A549 (cell line): ENCODE data around the gene ITGA1. TPM values are rescaled to one million over a fixed set of nuclear protein-coding genes. Genes with fewer than 3 reads are reported as not detected.
A peak's percentile ranks its signal among the peaks of the same experiment; 100 is the strongest.

Source experiments
- ATAC-seq, 2 experiments: fragments of 200-7000 bp in 1 of 2; fragments of >200 bp in 1 of 2; cut with Nextera tagmentation in 1 of 2; cut with Tn5 transposase in 1 of 2; 3 replicates each; pipeline versions ENCODE4 v1.8.0 to v1.9.1; 2018 to 2020; ENCODE audit warnings: mild to moderate bottlenecking in 1 of 2, moderate library complexity in 1 of 2
- CTCF ChIA-PET: fragments of 300-600 bp; sonication (Branson Sonifier 250); formaldehyde crosslinking; extraction: SDS; loops from one replicate; lab custom pipeline; 2021; ENCODE audit warnings: antibody characterized with exemption, inconsistent platforms; lab: Yijun Ruan, JAX
- POLR2A ChIA-PET: fragments of 350-600 bp; formaldehyde crosslinking; extraction: SDS; loops from one replicate; lab custom pipeline; 2021; ENCODE audit warnings: antibody characterized with exemption, inconsistent platforms; lab: Yijun Ruan, JAX
- DNase-seq, 2 experiments: peaks; one replicate each; pipeline versions ENCODE4 v3.0.0 to v3.0.0-alpha.2; 2011 to 2016; ENCODE audit warnings: low read depth in 1 of 2, low spot score in 1 of 2
- FAIRE-seq: peaks from 2 replicates; lab custom pipeline; 2011; peaks lifted over from hg19 to GRCh38; lab: Jason Lieb, UNC
- H3K27ac ChIP-seq, 2 experiments: fragments of >200 bp; sonication (Bioruptor Twin); formaldehyde crosslinking; 3 replicates each; pipeline ENCODE4 v1.5.1; 2016 to 2017
- H3K4me1 ChIP-seq: fragments of >200 bp; sonication (Bioruptor Twin); formaldehyde crosslinking; 3 replicates; pipeline ENCODE4 v1.6.1; 2016
- H3K4me2 ChIP-seq: fragments of >200 bp; sonication (Bioruptor Twin); formaldehyde crosslinking; 3 replicates; pipeline ENCODE4 v1.6.1; 2016
- H3K4me3 ChIP-seq: fragments of >200 bp; sonication (Bioruptor Twin); formaldehyde crosslinking; 3 replicates; pipeline ENCODE4 v1.5.1; 2016
- H3K9me3 ChIP-seq: fragments of >200 bp; sonication (Bioruptor Twin); formaldehyde crosslinking; 3 replicates; pipeline ENCODE4 v1.6.1; 2016
- CEBPB ChIP-seq, 2 experiments: fragments of >200 bp in 1 of 2; sonication (Bioruptor Twin) in 1 of 2; formaldehyde crosslinking in 1 of 2; IDR thresholded peaks; 2 replicates each; pipeline ENCODE4 v1.6.1; 2012 to 2016
- FOSL2 ChIP-seq, 2 experiments: fragments of 450-650 bp in 1 of 2; fragments of >200 bp in 1 of 2; sonication (Bioruptor Twin) in 1 of 2; formaldehyde crosslinking; IDR thresholded peaks; 2 replicates each; pipeline versions ENCODE4 v1.5.0 to v1.6.1; 2016 to 2020; ENCODE audit warnings: mild to moderate bottlenecking in 1 of 2, moderate library complexity in 1 of 2
- FOXS1 ChIP-seq: fragments of 250-450 bp; sonication (Bioruptor Pico); IDR thresholded peaks from 2 replicates; pipeline ENCODE4 v1.5.0; 2020; ENCODE audit warnings: mild to moderate bottlenecking, moderate library complexity
- HEYL ChIP-seq: fragments of 250-450 bp; sonication (Bioruptor Pico); IDR thresholded peaks from 2 replicates; pipeline ENCODE4 v1.8.0; 2021; ENCODE audit warnings: mild to moderate bottlenecking, moderate library complexity
- HOXA7 ChIP-seq: fragments of 250-450 bp; sonication (Bioruptor Pico); IDR thresholded peaks from 2 replicates; pipeline ENCODE4 v1.5.0; 2020; ENCODE audit warnings: mild to moderate bottlenecking, moderate library complexity
- HOXB13 ChIP-seq: fragments of 250-450 bp; sonication (Bioruptor Pico); IDR thresholded peaks from 2 replicates; pipeline ENCODE4 v1.5.0; 2020; ENCODE audit warnings: low read depth, mild to moderate bottlenecking, moderate library complexity
- HOXB5 ChIP-seq: fragments of 250-450 bp; sonication (Bioruptor Pico); IDR thresholded peaks from 2 replicates; pipeline ENCODE4 v1.5.0; 2020; ENCODE audit warnings: mild to moderate bottlenecking, moderate library complexity
- JUN ChIP-seq, 2 experiments: fragments of >200 bp; sonication (Bioruptor Twin); formaldehyde crosslinking; IDR thresholded peaks; 2 replicates in 1 of 2; 3 replicates in 1 of 2; pipeline ENCODE4 v1.6.1; 2016 to 2017
- KDM1A ChIP-seq: fragments of 200-600 bp; sonication (generic); IDR thresholded peaks from 2 replicates; pipeline ENCODE4 v1.6.1; 2016; ENCODE audit warnings: low read depth, mild to moderate bottlenecking
- MYC ChIP-seq: IDR thresholded peaks from 2 replicates; pipeline ENCODE4 v1.6.1; 2012; ENCODE audit warnings: mild to moderate bottlenecking, inconsistent platforms, low read length, improper control_type of control experiment, borderline replicate concordance
- NFE2L2 ChIP-seq: fragments of 150-350 bp; conservative IDR thresholded peaks from 2 replicates; pipeline ENCODE4 v1.6.1; 2014; ENCODE audit warnings: low read length
- NR3C1 ChIP-seq: fragments of >200 bp; sonication (Bioruptor Twin); formaldehyde crosslinking; IDR thresholded peaks from 3 replicates; pipeline ENCODE4 v1.6.1; 2017
- PHF8 ChIP-seq: fragments of 200-600 bp; sonication (generic); IDR thresholded peaks from 2 replicates; pipeline ENCODE4 v1.6.1; 2016; ENCODE audit warnings: low read depth, mild to moderate bottlenecking, antibody characterized with exemption, moderate library complexity, borderline replicate concordance
- POLR2AphosphoS2 ChIP-seq: conservative IDR thresholded peaks from 2 replicates; pipeline ENCODE4 v1.6.1; 2012; ENCODE audit warnings: low read length, improper control_type of control experiment, inconsistent platforms
- SMC3 ChIP-seq: fragments of >200 bp; sonication (Bioruptor Twin); formaldehyde crosslinking; IDR thresholded peaks from 3 replicates; pipeline ENCODE4 v1.6.1; 2018; ENCODE audit warnings: inconsistent platforms
- SREBF2 ChIP-seq: fragments of 450-650 bp; IDR thresholded peaks from 2 replicates; pipeline ENCODE4 v1.6.1; 2014; ENCODE audit warnings: mild to moderate bottlenecking, moderate library complexity
- ZFP36 ChIP-seq: fragments of 450-650 bp; IDR thresholded peaks from 2 replicates; pipeline ENCODE4 v1.6.1; 2014; ENCODE audit warnings: borderline replicate concordance; ENCODE audit not compliant: partially characterized antibody
- WGBS: methylation state at CpG from one replicate; pipeline ENCODE4 v1.1.6; 2017; ENCODE audit errors: missing lambda C conversion rate; 5-methylcytosine and 5-hydroxymethylcytosine counted together
- polyA plus RNA-seq, 4 experiments: library from polyadenylated mRNA; depleted of rRNA in 3 of 4; stranded (reverse); fragments of >200 nt; fragmentation: RNase III in 1 of 4; extraction: RNeasy Plus Mini Kit Qiagen cat#74134 plus additional on column Dnase treatment in 1 of 4; gene quantifications; 2 replicates in 3 of 4; 3 replicates in 1 of 4; pipeline ENCODE4 v1.2.3, GENCODE V29; 2011 to 2017
- TF ChIP-seq, protein P1 (sequence below): fragments of >200 bp; sonication (Bioruptor Twin); formaldehyde crosslinking; IDR thresholded peaks from 3 replicates; pipeline ENCODE4 v1.5.1; 2016
- TF ChIP-seq, protein P2 (sequence below): fragments of 250-450 bp; sonication (Bioruptor Pico); IDR thresholded peaks from 2 replicates; pipeline ENCODE4 v1.5.0; 2021; ENCODE audit warnings: mild to moderate bottlenecking, moderate library complexity, borderline replicate concordance
- TF ChIP-seq, protein P3 (sequence below): fragments of 200-600 bp; sonication (generic); IDR thresholded peaks from 2 replicates; pipeline ENCODE4 v1.6.1; 2016; ENCODE audit warnings: antibody characterized with exemption, mild to moderate bottlenecking, moderate library complexity
- TF ChIP-seq, protein P4 (sequence below): IDR thresholded peaks from 2 replicates; pipeline ENCODE4 v1.6.1; 2012
- TF ChIP-seq, protein P5 (sequence below): IDR thresholded peaks from 2 replicates; pipeline ENCODE4 v1.6.1; 2012
- TF ChIP-seq, protein P6 (sequence below): fragments of >200 bp; sonication (Bioruptor Twin); formaldehyde crosslinking; IDR thresholded peaks from 3 replicates; pipeline ENCODE4 v1.6.1; 2016
- TF ChIP-seq, protein P7 (sequence below): fragments of >200 bp; sonication (Bioruptor Twin); formaldehyde crosslinking; IDR thresholded peaks from 2 replicates; pipeline ENCODE4 v1.6.1; 2016

The ITGA1 gene
- polyA plus RNA-seq, 2 of the 4 experiments (the other 2 are of a cell fraction) = 1.5 to 5.5 TPM

DNA sequence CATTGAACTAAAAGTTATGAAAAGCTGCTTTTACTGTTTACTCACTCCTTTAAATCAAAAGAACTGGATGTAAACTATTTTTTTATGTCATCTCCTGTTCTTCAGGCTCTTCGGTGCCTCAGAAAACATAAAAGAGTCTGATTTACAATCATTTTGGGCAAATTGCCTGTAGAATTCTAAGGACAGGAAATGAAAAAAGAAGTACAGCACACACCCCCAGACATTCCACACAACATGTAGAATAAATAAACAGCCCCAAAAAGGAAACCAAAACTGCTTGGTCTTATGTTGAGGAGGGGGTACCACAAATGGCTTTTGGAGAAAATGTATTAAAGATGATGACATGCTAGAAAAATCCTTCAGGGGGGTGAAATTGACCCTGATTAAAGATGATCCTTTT, 57.2 kb downstream of the ITGA1 start:
- ChIA-PET CTCF (no interaction called here), POLR2A (no interaction called here)
- no peak for DNase-seq
- no peak for FAIRE-seq
- Histone ChIP-seq H3K27ac (no peak overlapping the region), H3K4me2 (no peak overlapping the region), H3K9me3 (no peaks in the 10 kb centered on the region), H3K4me1 (no peaks in the 10 kb centered on the region), H3K4me3 (no peak overlapping the region)
- TF ChIP-seq, protein P1, sequence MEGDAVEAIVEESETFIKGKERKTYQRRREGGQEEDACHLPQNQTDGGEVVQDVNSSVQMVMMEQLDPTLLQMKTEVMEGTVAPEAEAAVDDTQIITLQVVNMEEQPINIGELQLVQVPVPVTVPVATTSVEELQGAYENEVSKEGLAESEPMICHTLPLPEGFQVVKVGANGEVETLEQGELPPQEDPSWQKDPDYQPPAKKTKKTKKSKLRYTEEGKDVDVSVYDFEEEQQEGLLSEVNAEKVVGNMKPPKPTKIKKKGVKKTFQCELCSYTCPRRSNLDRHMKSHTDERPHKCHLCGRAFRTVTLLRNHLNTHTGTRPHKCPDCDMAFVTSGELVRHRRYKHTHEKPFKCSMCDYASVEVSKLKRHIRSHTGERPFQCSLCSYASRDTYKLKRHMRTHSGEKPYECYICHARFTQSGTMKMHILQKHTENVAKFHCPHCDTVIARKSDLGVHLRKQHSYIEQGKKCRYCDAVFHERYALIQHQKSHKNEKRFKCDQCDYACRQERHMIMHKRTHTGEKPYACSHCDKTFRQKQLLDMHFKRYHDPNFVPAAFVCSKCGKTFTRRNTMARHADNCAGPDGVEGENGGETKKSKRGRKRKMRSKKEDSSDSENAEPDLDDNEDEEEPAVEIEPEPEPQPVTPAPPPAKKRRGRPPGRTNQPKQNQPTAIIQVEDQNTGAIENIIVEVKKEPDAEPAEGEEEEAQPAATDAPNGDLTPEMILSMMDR = no peak
- TF ChIP-seq NR3C1 (no peak), MYC (no peak), NFE2L2 (no peak), SMC3 (no peak), HOXA7 (CRISPR knock-in tag) (no peak), POLR2AphosphoS2 (no peak), KDM1A (no peak)
- TF ChIP-seq, protein P2, sequence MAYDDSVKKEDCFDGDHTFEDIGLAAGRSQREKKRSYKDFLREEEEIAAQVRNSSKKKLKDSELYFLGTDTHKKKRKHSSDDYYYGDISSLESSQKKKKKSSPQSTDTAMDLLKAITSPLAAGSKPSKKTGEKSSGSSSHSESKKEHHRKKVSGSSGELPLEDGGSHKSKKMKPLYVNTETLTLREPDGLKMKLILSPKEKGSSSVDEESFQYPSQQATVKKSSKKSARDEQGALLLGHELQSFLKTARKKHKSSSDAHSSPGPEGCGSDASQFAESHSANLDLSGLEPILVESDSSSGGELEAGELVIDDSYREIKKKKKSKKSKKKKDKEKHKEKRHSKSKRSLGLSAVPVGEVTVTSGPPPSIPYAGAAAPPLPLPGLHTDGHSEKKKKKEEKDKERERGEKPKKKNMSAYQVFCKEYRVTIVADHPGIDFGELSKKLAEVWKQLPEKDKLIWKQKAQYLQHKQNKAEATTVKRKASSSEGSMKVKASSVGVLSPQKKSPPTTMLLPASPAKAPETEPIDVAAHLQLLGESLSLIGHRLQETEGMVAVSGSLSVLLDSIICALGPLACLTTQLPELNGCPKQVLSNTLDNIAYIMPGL (CRISPR knock-in tag) = no peak
- TF ChIP-seq, protein P3, sequence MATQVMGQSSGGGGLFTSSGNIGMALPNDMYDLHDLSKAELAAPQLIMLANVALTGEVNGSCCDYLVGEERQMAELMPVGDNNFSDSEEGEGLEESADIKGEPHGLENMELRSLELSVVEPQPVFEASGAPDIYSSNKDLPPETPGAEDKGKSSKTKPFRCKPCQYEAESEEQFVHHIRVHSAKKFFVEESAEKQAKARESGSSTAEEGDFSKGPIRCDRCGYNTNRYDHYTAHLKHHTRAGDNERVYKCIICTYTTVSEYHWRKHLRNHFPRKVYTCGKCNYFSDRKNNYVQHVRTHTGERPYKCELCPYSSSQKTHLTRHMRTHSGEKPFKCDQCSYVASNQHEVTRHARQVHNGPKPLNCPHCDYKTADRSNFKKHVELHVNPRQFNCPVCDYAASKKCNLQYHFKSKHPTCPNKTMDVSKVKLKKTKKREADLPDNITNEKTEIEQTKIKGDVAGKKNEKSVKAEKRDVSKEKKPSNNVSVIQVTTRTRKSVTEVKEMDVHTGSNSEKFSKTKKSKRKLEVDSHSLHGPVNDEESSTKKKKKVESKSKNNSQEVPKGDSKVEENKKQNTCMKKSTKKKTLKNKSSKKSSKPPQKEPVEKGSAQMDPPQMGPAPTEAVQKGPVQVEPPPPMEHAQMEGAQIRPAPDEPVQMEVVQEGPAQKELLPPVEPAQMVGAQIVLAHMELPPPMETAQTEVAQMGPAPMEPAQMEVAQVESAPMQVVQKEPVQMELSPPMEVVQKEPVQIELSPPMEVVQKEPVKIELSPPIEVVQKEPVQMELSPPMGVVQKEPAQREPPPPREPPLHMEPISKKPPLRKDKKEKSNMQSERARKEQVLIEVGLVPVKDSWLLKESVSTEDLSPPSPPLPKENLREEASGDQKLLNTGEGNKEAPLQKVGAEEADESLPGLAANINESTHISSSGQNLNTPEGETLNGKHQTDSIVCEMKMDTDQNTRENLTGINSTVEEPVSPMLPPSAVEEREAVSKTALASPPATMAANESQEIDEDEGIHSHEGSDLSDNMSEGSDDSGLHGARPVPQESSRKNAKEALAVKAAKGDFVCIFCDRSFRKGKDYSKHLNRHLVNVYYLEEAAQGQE = no peak
- TF ChIP-seq, protein P4, sequence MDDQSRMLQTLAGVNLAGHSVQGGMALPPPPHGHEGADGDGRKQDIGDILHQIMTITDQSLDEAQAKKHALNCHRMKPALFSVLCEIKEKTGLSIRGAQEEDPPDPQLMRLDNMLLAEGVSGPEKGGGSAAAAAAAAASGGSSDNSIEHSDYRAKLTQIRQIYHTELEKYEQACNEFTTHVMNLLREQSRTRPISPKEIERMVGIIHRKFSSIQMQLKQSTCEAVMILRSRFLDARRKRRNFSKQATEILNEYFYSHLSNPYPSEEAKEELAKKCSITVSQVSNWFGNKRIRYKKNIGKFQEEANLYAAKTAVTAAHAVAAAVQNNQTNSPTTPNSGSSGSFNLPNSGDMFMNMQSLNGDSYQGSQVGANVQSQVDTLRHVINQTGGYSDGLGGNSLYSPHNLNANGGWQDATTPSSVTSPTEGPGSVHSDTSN = no peak
- WGBS = 65% methylated on average over 1 of the region's 1 CpG
- no peak for ATAC-seq

DNA sequence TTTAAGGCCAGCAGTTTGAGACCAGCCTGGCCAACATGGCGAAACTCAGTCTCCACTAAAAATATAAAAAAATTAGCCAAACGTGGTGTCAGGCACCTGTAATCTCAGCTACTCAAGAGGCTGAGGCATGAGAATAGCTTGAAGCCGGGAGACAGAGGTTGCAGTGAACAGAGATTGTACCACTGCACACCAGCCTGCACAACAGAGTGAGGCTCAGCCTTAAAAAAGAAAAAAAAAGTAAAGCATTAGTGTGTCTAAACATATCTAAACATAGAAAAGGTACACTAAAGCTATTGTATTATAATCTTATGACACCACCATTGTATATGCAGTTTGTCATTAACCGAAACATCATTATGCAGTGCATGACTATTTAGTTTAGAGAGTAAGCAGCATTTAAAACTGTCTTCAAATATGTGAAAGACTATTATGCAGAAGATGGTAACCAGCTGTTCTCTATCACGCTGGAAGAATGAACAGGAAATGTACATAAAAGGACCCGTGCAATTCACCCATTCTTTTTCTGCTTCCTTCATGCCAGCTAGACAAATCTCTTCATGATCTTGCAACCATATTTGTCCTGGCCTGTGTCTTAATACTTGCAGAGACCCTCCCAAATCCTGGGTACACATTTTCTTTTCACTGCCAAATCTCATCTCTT, 58.6 kb downstream of the ITGA1 start:
- CTCF ChIA-PET = no interaction called here
- WGBS = 47% methylated on average over 6 of the region's 6 CpGs
- Histone ChIP-seq H3K4me2 (no peak overlapping the region), H3K4me3 (no peak overlapping the region), H3K9me3 (no peaks in the 10 kb centered on the region), H3K4me1 (no peaks in the 10 kb centered on the region), H3K27ac (no peak overlapping the region)
- POLR2A ChIA-PET = no interaction called here
- no peak for ATAC-seq
- DNase-seq = no peak
- FAIRE-seq = peak; percentile 23
- no peak for TF ChIP-seq NR3C1
- TF ChIP-seq ZFP36 = no peak
- no peak for TF ChIP-seq JUN (IDR thresholded peaks at IDR 0.05)
- TF ChIP-seq, protein P5, sequence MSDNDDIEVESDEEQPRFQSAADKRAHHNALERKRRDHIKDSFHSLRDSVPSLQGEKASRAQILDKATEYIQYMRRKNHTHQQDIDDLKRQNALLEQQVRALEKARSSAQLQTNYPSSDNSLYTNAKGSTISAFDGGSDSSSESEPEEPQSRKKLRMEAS = no peak
- no peak for TF ChIP-seq HEYL (CRISPR knock-in tag)
- TF ChIP-seq KDM1A = no peak
- TF ChIP-seq, protein P6, sequence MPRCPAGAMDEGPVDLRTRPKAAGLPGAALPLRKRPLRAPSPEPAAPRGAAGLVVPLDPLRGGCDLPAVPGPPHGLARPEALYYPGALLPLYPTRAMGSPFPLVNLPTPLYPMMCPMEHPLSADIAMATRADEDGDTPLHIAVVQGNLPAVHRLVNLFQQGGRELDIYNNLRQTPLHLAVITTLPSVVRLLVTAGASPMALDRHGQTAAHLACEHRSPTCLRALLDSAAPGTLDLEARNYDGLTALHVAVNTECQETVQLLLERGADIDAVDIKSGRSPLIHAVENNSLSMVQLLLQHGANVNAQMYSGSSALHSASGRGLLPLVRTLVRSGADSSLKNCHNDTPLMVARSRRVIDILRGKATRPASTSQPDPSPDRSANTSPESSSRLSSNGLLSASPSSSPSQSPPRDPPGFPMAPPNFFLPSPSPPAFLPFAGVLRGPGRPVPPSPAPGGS = no peak
- TF ChIP-seq, protein P7, sequence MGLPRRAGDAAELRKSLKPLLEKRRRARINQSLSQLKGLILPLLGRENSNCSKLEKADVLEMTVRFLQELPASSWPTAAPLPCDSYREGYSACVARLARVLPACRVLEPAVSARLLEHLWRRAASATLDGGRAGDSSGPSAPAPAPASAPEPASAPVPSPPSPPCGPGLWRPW = no peak
- no peak for TF ChIP-seq FOXS1 (CRISPR knock-in tag)
- no peak for TF ChIP-seq HOXB5 (CRISPR knock-in tag)
- TF ChIP-seq PHF8 = no peak
- TF ChIP-seq SREBF2 = no peak
- TF ChIP-seq HOXB13 (CRISPR knock-in tag) = no peak
- no peak for TF ChIP-seq SMC3
- TF ChIP-seq CEBPB (IDR thresholded peaks at IDR 0.05) = no peak
- TF ChIP-seq FOSL2 (IDR thresholded peaks at IDR 0.05) = no peak
- no peak for TF ChIP-seq FOSL2 (CRISPR knock-in tag; IDR thresholded peaks at IDR 0.05)
- TF ChIP-seq, protein P2 (CRISPR knock-in tag) = no peak
